Lung (tissue), 12 donors: ENCODE data around the gene PAPPA. TPM values are rescaled to one million over a fixed set of nuclear protein-coding genes. Genes with fewer than 3 reads are reported as not detected.

Experiments
- ATAC-seq: fragments of 200-7000 bp; cut with Tn5 transposase; one replicate; pipeline ENCODE4 v1.9.1; 2020; ENCODE audit warnings: moderate number of reproducible peaks; ENCODE audit not compliant: insufficient read depth, low FRiP score
- DNase-seq, 3 donors: peaks; one replicate each; pipeline ENCODE4 v3.0.0-alpha.2; 2013 to 2017
- H3K27ac ChIP-seq, 2 donors: one replicate each; pipeline ENCODE4 v1.5.1; 2013; ENCODE audit warnings: mild to moderate bottlenecking in 2 of 2, moderate library complexity in 2 of 2, control low read depth in 1 of 2, inconsistent platforms in 1 of 2, low read depth in 1 of 2, low read length in 1 of 2
- H3K27me3 ChIP-seq, 3 donors: one replicate each; pipeline ENCODE4 v1.5.1; 2013; ENCODE audit warnings: low read length in 2 of 3; ENCODE audit not compliant: control insufficient read depth in 3 of 3, insufficient read depth in 3 of 3
- H3K36me3 ChIP-seq, 4 donors: one replicate each; pipeline ENCODE4 v1.5.1; 2013; ENCODE audit warnings: low read length in 4 of 4, mild to moderate bottlenecking in 1 of 4, moderate library complexity in 1 of 4; ENCODE audit not compliant: control insufficient read depth in 4 of 4, insufficient read depth in 4 of 4
- H3K4me1 ChIP-seq, 5 donors: one replicate each; pipeline ENCODE4 v1.5.1; 2013; ENCODE audit warnings: low read length in 5 of 5, mild to moderate bottlenecking in 2 of 5, moderate library complexity in 1 of 5; ENCODE audit not compliant: control insufficient read depth in 5 of 5, insufficient read depth in 5 of 5
- H3K4me3 ChIP-seq: one replicate; pipeline ENCODE4 v1.5.1; 2013; ENCODE audit warnings: mild to moderate bottlenecking, control low read depth, moderate library complexity
- H3K9ac ChIP-seq, 2 donors: one replicate each; pipeline ENCODE4 v1.5.1; 2013; ENCODE audit warnings: low read length in 2 of 2, control low read depth in 1 of 2; ENCODE audit not compliant: insufficient read depth in 1 of 2
- H3K9me3 ChIP-seq, 4 donors: one replicate each; pipeline ENCODE4 v1.5.1; 2013; ENCODE audit warnings: low read length in 3 of 4, mild to moderate bottlenecking in 1 of 4, moderate library complexity in 1 of 4; ENCODE audit not compliant: control insufficient read depth in 4 of 4, insufficient read depth in 3 of 4
- CTCF ChIP-seq: IDR thresholded peaks from 2 replicates; pipeline ENCODE4 v1.5.1; 2012; ENCODE audit warnings: mild to moderate bottlenecking; ENCODE audit errors: control extremely low read depth, extremely low read depth
- WGBS, 2 donors: extraction: QIAGEN DNeasy Blood & Tissue Kit; methylation state at CpG; one replicate each; pipeline ENCODE4 v1.1.7; 2013; 5-methylcytosine and 5-hydroxymethylcytosine counted together
- polyA plus RNA-seq, 2 donors: library from polyadenylated mRNA; stranded (reverse); fragments of 200-250 nt; gene quantifications; one replicate each; pipeline ENCODE4 v1.2.1, GENCODE V29; 2013
- total RNA-seq, 2 donors: library from RNA; depleted of rRNA in 1 of 2; stranded (reverse); fragments of >200 nt in 1 of 2; gene quantifications; one replicate each; pipeline ENCODE4 v1.2.1, GENCODE V29; 2014 to 2021
- donor health status: control.
- donor health status: control.
- donor health status: Bipolar disorder and iron deficiency.
- donor health status: healthy.
- donor health status: DM: yes; HTN: yes; CAD: no.

PAPPA gene
- total and polyA plus RNA-seq, 4 donors: 0.45 to 6.7 (median 3.6) TPM

- no peaks in the 10 kb centered on the region for H3K9me3 ChIP-seq
- H3K27me3 ChIP-seq: peaks cover 0 to 4% (median 0%) of the 10 kb centered on the region in 3 donors
- no peak overlapping the region for H3K4me3 ChIP-seq
- ATAC-seq: no peak
- H3K9ac ChIP-seq: no peak overlapping the region
- no peak for DNase-seq
- H3K27ac ChIP-seq: no peak overlapping the region
- no peak for TF ChIP-seq CTCF
- 71 to 80% methylated on average over 1 of the region's 1 CpG for WGBS, 2 donors
- no peaks in the 10 kb centered on the region for H3K4me1 ChIP-seq
- peaks cover 0 to 9% (median 0%) of the 10 kb centered on the region in 4 donors for H3K36me3 ChIP-seq
These were observed 113.4 kb downstream of the PAPPA start for GRCh38 chr9:116267021-116267420.

- no peak overlapping the region for H3K9ac ChIP-seq
- TF ChIP-seq CTCF: no peak
- 64 to 86% methylated on average over 2 of the region's 2 CpGs for WGBS, 2 donors
- DNase-seq: peak; percentile 21 to 44 (median 22)
- H3K36me3 ChIP-seq: peaks cover 0 to 9% (median 0%) of the 10 kb centered on the region in 4 donors
- H3K4me1 ChIP-seq: no peaks in the 10 kb centered on the region
- no peak overlapping the region for H3K27ac ChIP-seq
- no peak overlapping the region for H3K4me3 ChIP-seq
- no peak for ATAC-seq
- no peaks in the 10 kb centered on the region for H3K9me3 ChIP-seq
- H3K27me3 ChIP-seq: peaks cover 0 to 4% (median 0%) of the 10 kb centered on the region in 3 donors
These were observed 115.7 kb downstream of the PAPPA start for GRCh38 chr9:116269250-116269649.

GRCh38 chr9:116270546-116270945, 117.0 kb downstream of the PAPPA start:
- WGBS, 2 donors: 80 to 81% methylated on average over 3 of the region's 3 CpGs
- Histone ChIP-seq H3K36me3 (peaks cover 0 to 9% (median 0%) of the 10 kb centered on the region in 4 donors), H3K4me3 (no peak overlapping the region), H3K4me1 (no peaks in the 10 kb centered on the region), H3K27ac (no peak overlapping the region), H3K9me3 (no peaks in the 10 kb centered on the region), H3K27me3 (peaks cover 0 to 2% (median 0%) of the 10 kb centered on the region in 3 donors), H3K9ac (no peak overlapping the region)
- TF ChIP-seq CTCF: no peak
- DNase-seq (no peak), ATAC-seq (no peak)

- Histone ChIP-seq H3K4me1 (no peaks in the 10 kb centered on the region), H3K27me3 (peaks cover 0 to 2% (median 0%) of the 10 kb centered on the region in 3 donors), H3K27ac (no peak overlapping the region), H3K9ac (no peak overlapping the region), H3K9me3 (no peaks in the 10 kb centered on the region), H3K4me3 (no peak overlapping the region), H3K36me3 (peaks cover 0 to 4% (median 0%) of the 10 kb centered on the region in 4 donors)
- WGBS, 2 donors: 73 to 75% methylated on average over 7 of the region's 7 CpGs
- DNase-seq (no peak), ATAC-seq (no peak)
- no peak for TF ChIP-seq CTCF
These were observed 117.7 kb downstream of the PAPPA start for GRCh38 chr9:116271340-116271739.
